GM20000 (cell line): ENCODE measurements around the gene TDRD10.

Source experiments
- DNase-seq: peaks from one replicate; pipeline ENCODE4 v3.0.0; 2012; ENCODE audit warnings: low spot score
- TF ChIP-seq, protein P1 (sequence below): IDR thresholded peaks from 2 replicates; pipeline ENCODE4 v1.5.1; 2012; ENCODE audit warnings: mild to moderate bottlenecking, control low read depth; ENCODE audit errors: extremely low read depth, missing control alignments

The TDRD10 gene

GRCh38 chr1:154499446-154499845 lies 2.6 kb upstream of the TDRD10 start:
- DNase-seq: no peak
- TF ChIP-seq, protein P1, sequence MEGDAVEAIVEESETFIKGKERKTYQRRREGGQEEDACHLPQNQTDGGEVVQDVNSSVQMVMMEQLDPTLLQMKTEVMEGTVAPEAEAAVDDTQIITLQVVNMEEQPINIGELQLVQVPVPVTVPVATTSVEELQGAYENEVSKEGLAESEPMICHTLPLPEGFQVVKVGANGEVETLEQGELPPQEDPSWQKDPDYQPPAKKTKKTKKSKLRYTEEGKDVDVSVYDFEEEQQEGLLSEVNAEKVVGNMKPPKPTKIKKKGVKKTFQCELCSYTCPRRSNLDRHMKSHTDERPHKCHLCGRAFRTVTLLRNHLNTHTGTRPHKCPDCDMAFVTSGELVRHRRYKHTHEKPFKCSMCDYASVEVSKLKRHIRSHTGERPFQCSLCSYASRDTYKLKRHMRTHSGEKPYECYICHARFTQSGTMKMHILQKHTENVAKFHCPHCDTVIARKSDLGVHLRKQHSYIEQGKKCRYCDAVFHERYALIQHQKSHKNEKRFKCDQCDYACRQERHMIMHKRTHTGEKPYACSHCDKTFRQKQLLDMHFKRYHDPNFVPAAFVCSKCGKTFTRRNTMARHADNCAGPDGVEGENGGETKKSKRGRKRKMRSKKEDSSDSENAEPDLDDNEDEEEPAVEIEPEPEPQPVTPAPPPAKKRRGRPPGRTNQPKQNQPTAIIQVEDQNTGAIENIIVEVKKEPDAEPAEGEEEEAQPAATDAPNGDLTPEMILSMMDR: no peak

DNA sequence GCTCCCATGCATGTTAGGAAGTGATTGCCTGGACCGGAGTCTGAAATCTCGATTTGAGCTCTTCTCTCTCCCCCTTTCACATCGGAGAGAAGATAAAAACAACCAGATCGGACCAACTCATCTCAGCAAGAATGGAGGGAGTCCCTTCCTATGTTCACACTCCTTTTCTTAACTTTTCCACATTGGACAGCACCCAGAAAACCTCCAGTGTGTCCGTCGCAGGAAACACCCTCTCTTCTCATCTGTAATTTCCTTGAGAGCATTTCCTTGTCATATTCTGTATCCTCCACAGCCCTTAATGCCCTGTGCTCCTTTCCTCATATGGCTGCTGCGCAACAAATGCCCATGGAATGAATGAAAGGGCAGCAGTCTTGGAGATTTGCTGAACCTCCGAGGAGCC lies 1.5 kb upstream of the TDRD10 start:
- TF ChIP-seq, protein P1: no peak
- DNase-seq: no peak

- DNase-seq: peak; percentile 58
- TF ChIP-seq, protein P1: no peak
These were observed 475 bp upstream of the TDRD10 start for GRCh38 chr1:154501423-154502065.

GRCh38 chr1:154502744-154503115 lies 711 bp downstream of the TDRD10 start:
- TF ChIP-seq, protein P1: no peak
- no peak for DNase-seq

DNA sequence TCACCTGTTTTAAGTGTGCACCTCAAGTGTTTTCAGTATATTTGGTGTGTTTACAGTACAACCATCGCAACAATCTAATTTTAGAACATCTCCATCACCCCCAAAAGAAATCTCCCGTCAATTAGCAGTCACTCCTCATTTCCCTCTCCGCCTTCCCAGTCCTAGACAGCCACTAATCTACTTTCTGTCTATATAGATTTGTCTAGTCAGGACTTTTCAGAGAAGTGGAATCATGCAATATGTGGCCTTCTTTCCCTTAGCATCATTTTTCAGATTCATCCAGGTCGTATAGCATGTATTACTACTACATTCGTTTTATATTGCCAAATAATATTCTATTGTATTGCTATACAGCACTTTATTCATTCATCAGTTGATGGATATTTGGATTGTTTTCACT lies 1.9 kb downstream of the TDRD10 start:
- TF ChIP-seq, protein P1: no peak
- DNase-seq: no peak

DNA sequence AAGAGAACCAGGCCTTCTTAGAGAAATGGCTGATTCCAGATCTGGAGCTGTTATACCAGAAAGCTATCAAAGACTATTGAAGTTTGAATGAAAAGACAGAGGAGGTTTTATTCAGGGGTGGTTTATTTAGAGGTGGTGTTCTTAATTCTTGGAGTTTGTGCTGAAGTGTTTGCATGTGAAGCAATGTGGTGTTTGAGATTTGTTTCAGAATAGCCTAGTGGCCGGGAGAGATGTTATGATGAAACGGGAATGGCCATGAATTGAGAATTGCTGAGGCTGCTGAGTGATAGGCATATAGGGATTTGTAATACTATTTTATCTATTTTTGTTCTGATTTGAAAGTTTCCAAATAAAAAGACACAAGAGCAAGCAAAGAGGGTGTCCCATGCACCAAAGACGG lies 10.7 kb downstream of the TDRD10 start:
- no peak for DNase-seq
- TF ChIP-seq, protein P1: no peak

GRCh38 chr1:154514066-154514553 lies 12.1 kb downstream of the TDRD10 start:
- no peak for DNase-seq

More at GRCh38 chr1:154514066-154514553, 12.1 kb downstream of the TDRD10 start:
- TF ChIP-seq, protein P1: no peak
